ENCODE results near the gene ZNRD2. TPM values are rescaled to one million over a fixed set of nuclear protein-coding genes. Genes with fewer than 3 reads are reported as not detected.

The ZNRD2 gene
- total RNA-seq, 1 donor from 2014 or later, result 37.4 TPM

DNA sequence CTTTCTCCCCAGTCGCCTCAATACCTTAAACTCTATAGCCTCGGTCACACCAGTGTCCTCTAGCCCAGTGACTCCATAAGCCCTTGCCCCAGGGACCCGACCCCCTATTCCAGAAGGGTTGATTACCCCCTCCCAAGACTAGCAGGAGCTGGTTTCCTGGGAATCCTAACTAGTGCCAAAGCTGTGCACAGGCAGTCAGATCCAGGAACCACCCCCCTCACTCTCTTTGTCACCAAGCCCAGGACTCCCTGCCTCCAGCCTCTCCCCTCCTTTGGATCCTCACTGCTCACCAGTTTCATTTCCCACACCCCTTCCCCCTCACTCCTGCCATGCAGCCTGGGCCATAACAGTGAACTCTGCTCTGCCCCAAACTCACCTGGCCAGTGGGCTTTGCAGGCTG is 21.9 kb upstream of the ZNRD2 start:
- no peaks in the 10 kb centered on the region for H3K9me3 Mint-ChIP-seq (ENCODE audit: unreplicated experiment)
- H3K27ac Mint-ChIP-seq (ENCODE audit: unreplicated experiment), result no peak overlapping the region
- DNase-seq (ENCODE audit: low spot score), result no peak
- peaks cover 29% of the 10 kb centered on the region for H3K4me1 Mint-ChIP-seq (ENCODE audit: unreplicated experiment)
- TF ChIP-seq, protein P1, sequence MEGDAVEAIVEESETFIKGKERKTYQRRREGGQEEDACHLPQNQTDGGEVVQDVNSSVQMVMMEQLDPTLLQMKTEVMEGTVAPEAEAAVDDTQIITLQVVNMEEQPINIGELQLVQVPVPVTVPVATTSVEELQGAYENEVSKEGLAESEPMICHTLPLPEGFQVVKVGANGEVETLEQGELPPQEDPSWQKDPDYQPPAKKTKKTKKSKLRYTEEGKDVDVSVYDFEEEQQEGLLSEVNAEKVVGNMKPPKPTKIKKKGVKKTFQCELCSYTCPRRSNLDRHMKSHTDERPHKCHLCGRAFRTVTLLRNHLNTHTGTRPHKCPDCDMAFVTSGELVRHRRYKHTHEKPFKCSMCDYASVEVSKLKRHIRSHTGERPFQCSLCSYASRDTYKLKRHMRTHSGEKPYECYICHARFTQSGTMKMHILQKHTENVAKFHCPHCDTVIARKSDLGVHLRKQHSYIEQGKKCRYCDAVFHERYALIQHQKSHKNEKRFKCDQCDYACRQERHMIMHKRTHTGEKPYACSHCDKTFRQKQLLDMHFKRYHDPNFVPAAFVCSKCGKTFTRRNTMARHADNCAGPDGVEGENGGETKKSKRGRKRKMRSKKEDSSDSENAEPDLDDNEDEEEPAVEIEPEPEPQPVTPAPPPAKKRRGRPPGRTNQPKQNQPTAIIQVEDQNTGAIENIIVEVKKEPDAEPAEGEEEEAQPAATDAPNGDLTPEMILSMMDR (IDR thresholded peaks at IDR 0.05; ENCODE audit: unreplicated experiment), result no peak
- H3K36me3 Mint-ChIP-seq (ENCODE audit: low read depth, unreplicated experiment), result peaks cover 5% of the 10 kb centered on the region
- H3K4me3 Mint-ChIP-seq (ENCODE audit: unreplicated experiment), result no peak overlapping the region
- peaks cover 32% of the 10 kb centered on the region for H3K27me3 Mint-ChIP-seq (ENCODE audit: unreplicated experiment)

DNA sequence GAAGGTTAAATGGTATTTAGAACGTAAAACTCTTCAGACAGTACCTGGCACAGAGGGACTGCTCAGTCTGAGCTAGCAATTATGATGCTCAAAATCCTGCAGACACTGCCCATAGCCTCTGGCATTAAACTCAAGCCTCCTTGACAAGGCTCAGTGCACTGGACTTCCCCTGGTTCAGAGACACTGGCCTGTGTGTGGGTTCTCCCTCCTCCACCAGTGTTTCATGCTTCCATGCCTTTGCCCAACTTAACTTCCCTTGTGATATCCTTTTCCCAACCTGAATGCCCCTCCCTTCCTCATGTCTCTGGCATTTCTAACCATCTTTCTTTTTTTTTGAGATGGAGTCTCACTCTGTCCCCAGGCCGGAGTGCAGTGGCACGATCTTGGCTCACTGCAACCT is 21.2 kb upstream of the ZNRD2 start:
- H3K27me3 Mint-ChIP-seq (ENCODE audit: unreplicated experiment), result peaks cover 29% of the 10 kb centered on the region
- H3K36me3 Mint-ChIP-seq (ENCODE audit: low read depth, unreplicated experiment), result peaks cover 5% of the 10 kb centered on the region
- no peak for DNase-seq (ENCODE audit: low spot score)
- no peaks in the 10 kb centered on the region for H3K9me3 Mint-ChIP-seq (ENCODE audit: unreplicated experiment)
- no peak overlapping the region for H3K4me3 Mint-ChIP-seq (ENCODE audit: unreplicated experiment)
- TF ChIP-seq, protein P1 (IDR thresholded peaks at IDR 0.05; ENCODE audit: unreplicated experiment), result no peak
- no peak overlapping the region for H3K27ac Mint-ChIP-seq (ENCODE audit: unreplicated experiment)
- H3K4me1 Mint-ChIP-seq (ENCODE audit: unreplicated experiment), result peaks cover 29% of the 10 kb centered on the region

DNA sequence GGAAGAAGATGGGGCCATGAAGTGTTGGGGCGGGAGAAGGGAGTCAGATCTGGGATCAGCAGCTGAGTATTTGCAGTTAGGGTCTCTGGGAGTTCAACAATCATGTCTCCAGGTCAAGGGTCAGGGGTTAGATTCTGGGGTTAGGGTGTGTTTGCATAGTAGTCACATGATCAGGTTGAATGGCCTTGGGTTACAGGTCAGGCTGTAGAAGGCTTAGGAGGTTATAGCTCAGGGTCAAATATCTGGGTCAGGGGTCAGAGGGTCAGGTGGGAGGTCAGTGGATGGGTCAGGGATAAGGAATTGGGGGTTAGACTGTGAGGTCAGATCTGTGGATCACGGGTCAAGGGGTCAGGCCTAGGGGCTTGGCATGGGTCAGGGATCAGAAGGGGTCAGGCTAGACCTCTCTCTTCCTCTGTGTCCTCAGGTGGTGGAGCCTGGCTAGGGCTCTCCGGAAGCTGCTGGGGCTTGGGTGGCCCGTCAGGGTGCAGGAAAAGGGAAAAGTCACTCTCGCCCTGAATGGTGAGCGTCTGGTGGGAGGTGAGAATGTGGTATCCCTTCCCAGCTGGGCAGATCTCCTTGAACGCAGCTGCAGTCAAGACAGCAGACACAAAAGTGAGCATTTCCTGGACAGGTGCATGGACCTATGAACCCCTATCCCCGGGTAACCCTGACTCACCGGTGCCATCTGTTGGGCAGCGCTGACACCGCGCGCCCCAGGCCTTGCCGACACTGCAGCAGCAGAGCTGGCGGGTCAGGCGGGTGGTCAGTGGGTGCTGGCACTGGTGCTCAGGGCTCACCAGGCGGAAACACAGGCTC is 18.5 kb upstream of the ZNRD2 start:
- H3K4me1 Mint-ChIP-seq (ENCODE audit: unreplicated experiment), result peaks cover 28% of the 10 kb centered on the region
- H3K4me3 Mint-ChIP-seq (ENCODE audit: unreplicated experiment), result peak overlapping the region; percentile 54
- no peaks in the 10 kb centered on the region for H3K9me3 Mint-ChIP-seq (ENCODE audit: unreplicated experiment)
- TF ChIP-seq, protein P1 (IDR thresholded peaks at IDR 0.05; ENCODE audit: unreplicated experiment), result peak; percentile 31
- peaks cover 35% of the 10 kb centered on the region for H3K27me3 Mint-ChIP-seq (ENCODE audit: unreplicated experiment)
- peak overlapping the region; percentile 52 for H3K27ac Mint-ChIP-seq (ENCODE audit: unreplicated experiment)
- DNase-seq (ENCODE audit: low spot score), result peak; percentile 71
- peaks cover 4% of the 10 kb centered on the region for H3K36me3 Mint-ChIP-seq (ENCODE audit: low read depth, unreplicated experiment)

DNA sequence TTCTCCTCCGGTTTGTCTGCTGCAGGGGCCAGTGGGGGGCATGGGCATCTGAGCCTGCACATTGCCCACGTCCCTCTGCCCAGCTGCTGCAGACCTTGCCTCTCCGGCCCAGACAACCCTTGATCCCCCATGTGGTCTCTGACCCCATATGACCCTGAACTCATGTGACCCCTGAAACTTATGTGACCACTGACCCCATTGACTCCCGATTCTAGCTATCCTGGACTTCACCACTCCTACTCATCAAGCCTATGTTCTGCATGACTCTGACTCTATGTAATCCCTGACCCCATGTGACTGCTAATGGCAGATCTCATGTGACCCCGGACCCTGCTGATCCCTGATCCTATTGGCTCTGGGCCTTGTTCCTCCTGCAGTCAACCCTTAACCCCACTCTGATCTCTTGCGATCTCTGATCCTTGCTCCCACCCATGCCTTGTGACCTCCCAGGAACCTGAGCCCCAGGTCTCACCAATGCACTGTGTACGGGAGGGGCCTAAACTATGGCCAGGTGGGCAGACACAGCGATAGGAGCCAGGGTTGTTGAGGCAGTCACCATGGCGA is 17.8 kb upstream of the ZNRD2 start:
- H3K4me3 Mint-ChIP-seq (ENCODE audit: unreplicated experiment), result peak overlapping the region; percentile 60
- TF ChIP-seq, protein P1 (IDR thresholded peaks at IDR 0.05; ENCODE audit: unreplicated experiment), result no peak
- DNase-seq (ENCODE audit: low spot score), result no peak
- H3K36me3 Mint-ChIP-seq (ENCODE audit: low read depth, unreplicated experiment), result peaks cover 4% of the 10 kb centered on the region
- peak overlapping the region; percentile 19 for H3K27ac Mint-ChIP-seq (ENCODE audit: unreplicated experiment)
- no peaks in the 10 kb centered on the region for H3K9me3 Mint-ChIP-seq (ENCODE audit: unreplicated experiment)
- H3K27me3 Mint-ChIP-seq (ENCODE audit: unreplicated experiment), result peaks cover 39% of the 10 kb centered on the region
- peaks cover 31% of the 10 kb centered on the region for H3K4me1 Mint-ChIP-seq (ENCODE audit: unreplicated experiment)

All from endothelial cell (in vitro differentiated cells).